ENCODE results near the gene LLGL2.

DNA sequence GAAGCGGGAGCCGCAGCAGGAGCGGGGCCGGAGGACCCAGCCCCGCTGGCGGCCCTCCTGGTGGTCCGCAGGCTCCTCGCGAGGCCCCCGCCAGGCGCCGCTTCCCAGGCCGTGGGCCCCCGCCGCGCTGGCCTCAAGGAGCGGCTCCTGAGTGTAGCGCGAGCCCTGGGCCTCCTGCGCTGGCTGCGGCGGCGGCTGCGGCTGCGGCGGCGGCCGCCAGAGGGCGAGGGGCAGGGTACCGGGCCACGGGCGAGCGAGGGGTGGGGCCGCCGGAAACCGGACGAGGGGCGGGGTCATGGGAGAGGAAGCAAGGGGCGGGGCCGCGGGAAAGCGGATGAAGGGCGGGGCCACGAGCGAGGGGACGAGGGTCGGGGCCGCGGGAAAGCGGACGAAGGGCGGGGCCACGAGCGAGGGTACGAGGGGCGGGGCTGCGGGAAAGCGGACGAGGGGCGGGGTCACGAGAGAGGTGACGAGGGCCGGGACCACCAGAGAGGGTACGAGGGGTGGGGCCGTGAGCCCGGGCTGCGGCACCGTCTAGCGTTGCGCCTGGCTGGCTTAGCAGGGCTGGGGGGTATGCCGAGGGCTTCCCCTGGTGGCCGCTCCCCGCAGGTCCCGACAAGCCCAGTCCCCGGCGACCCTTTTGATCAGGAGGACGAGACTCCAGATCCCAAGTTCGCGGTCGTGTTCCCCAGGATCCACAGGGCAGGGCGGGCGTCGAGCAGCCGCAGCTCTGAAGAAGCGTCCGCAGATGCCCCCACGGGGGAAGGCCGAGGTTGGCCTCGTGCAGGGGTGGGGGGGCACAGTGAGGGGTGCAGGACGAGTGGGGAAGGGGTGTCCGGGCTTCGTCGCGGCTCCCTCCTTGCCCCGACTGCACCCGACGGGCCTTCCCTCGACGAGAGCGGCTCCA, 63.8 kb downstream of the LLGL2 start:
- TF ChIP-seq, protein P1, sequence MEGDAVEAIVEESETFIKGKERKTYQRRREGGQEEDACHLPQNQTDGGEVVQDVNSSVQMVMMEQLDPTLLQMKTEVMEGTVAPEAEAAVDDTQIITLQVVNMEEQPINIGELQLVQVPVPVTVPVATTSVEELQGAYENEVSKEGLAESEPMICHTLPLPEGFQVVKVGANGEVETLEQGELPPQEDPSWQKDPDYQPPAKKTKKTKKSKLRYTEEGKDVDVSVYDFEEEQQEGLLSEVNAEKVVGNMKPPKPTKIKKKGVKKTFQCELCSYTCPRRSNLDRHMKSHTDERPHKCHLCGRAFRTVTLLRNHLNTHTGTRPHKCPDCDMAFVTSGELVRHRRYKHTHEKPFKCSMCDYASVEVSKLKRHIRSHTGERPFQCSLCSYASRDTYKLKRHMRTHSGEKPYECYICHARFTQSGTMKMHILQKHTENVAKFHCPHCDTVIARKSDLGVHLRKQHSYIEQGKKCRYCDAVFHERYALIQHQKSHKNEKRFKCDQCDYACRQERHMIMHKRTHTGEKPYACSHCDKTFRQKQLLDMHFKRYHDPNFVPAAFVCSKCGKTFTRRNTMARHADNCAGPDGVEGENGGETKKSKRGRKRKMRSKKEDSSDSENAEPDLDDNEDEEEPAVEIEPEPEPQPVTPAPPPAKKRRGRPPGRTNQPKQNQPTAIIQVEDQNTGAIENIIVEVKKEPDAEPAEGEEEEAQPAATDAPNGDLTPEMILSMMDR (IDR thresholded peaks at IDR 0.05) = peak; percentile 58 to 95 (median 88)
- peak in 2 of 4 donors; percentile 66 to 79 for TF ChIP-seq POLR2A (IDR thresholded peaks at IDR 0.05)

Measured in esophagus squamous epithelium (tissue), 4 donors.